KG1 (cell line): ENCODE measurements around the gene MINDY4.

Experiments used
- DNase-seq: peaks from one replicate; lab custom pipeline; 2025; lab: John Stamatoyannopoulos, UW

MINDY4 gene

GRCh38 chr7:30836991-30837390 lies 65.8 kb downstream of the MINDY4 start:
- no peak for DNase-seq

GRCh38 chr7:30837581-30837980 lies 66.4 kb downstream of the MINDY4 start:
- no peak for DNase-seq

GRCh38 chr7:30838008-30838407 lies 66.8 kb downstream of the MINDY4 start:
- DNase-seq = no peak

- no peak for DNase-seq
These were observed 69.2 kb downstream of the MINDY4 start for GRCh38 chr7:30840141-30841024.

GRCh38 chr7:30841025-30841735 lies 70.0 kb downstream of the MINDY4 start:
- DNase-seq = no peak

- no peak for DNase-seq
These were observed 70.8 kb downstream of the MINDY4 start for GRCh38 chr7:30841801-30842541.

GRCh38 chr7:30842542-30843451 lies 71.6 kb downstream of the MINDY4 start:
- DNase-seq = no peak

GRCh38 chr7:30843741-30844482 lies 72.7 kb downstream of the MINDY4 start:
- no peak for DNase-seq

GRCh38 chr7:30844483-30844874 lies 73.3 kb downstream of the MINDY4 start:
- DNase-seq = no peak

- no peak for DNase-seq
These were observed 73.7 kb downstream of the MINDY4 start for GRCh38 chr7:30844916-30845315.

- DNase-seq = no peak
These were observed 74.4 kb downstream of the MINDY4 start for GRCh38 chr7:30845426-30846135.

- no peak for DNase-seq
These were observed 75.2 kb downstream of the MINDY4 start for GRCh38 chr7:30846378-30846777.

- no peak for DNase-seq
These were observed 77.1 kb downstream of the MINDY4 start for GRCh38 chr7:30848121-30848855.

- no peak for DNase-seq
These were observed 78.3 kb downstream of the MINDY4 start for GRCh38 chr7:30849565-30849964.

GRCh38 chr7:30850426-30850825 lies 79.2 kb downstream of the MINDY4 start:
- DNase-seq = no peak

GRCh38 chr7:30851651-30852307 lies 80.6 kb downstream of the MINDY4 start:
- no peak for DNase-seq

GRCh38 chr7:30852308-30852684 lies 81.1 kb downstream of the MINDY4 start:
- no peak for DNase-seq

GRCh38 chr7:30852744-30853288 lies 81.6 kb downstream of the MINDY4 start:
- DNase-seq = no peak

- no peak for DNase-seq
These were observed 82.4 kb downstream of the MINDY4 start for GRCh38 chr7:30853576-30853975.
